GM19023 (cell line): ENCODE measurements around the gene SF3B2.
"Not testable (repeated sequence)": the region's sequence is repeated elsewhere in the genome, so short reads cannot be mapped to it uniquely, and the experiment has no call there.

Experiments
- ATAC-seq: cut with Tn5 transposase; IDR thresholded peaks from one replicate; pipeline ENCODE4 v1.9.1; 2021; ENCODE audit warnings: mild to moderate bottlenecking, moderate library complexity; ENCODE audit not compliant: unreplicated experiment

SF3B2 gene

GRCh38 chr11:66072518-66072917 is 20.4 kb downstream of the SF3B2 start:
- ATAC-seq: no peak

- ATAC-seq: no peak
These were observed 21.5 kb downstream of the SF3B2 start for GRCh38 chr11:66073669-66074068.

GRCh38 chr11:66075273-66075672 is 23.1 kb downstream of the SF3B2 start:
- ATAC-seq: no peak

GRCh38 chr11:66076561-66076960 is 24.4 kb downstream of the SF3B2 start:
- no peak for ATAC-seq

- ATAC-seq: no peak
These were observed 25.8 kb downstream of the SF3B2 start for GRCh38 chr11:66077927-66078326.

GRCh38 chr11:66078949-66079348 is 26.8 kb downstream of the SF3B2 start:
- not testable (repeated sequence) for ATAC-seq

GRCh38 chr11:66080055-66080817 is 28.1 kb downstream of the SF3B2 start:
- ATAC-seq: no peak

GRCh38 chr11:66081505-66081904 is 29.3 kb downstream of the SF3B2 start:
- peak; percentile 64 for ATAC-seq

- no peak for ATAC-seq
These were observed 31.0 kb downstream of the SF3B2 start for GRCh38 chr11:66082946-66083698.

- no peak for ATAC-seq
These were observed 31.6 kb downstream of the SF3B2 start for GRCh38 chr11:66083767-66084166.

GRCh38 chr11:66084821-66085475 is 32.8 kb downstream of the SF3B2 start:
- ATAC-seq: no peak

- no peak for ATAC-seq
These were observed 35.2 kb downstream of the SF3B2 start for GRCh38 chr11:66087148-66087908.

- ATAC-seq: no peak
These were observed 36.9 kb downstream of the SF3B2 start for GRCh38 chr11:66089067-66089466.

- no peak for ATAC-seq
These were observed 38.1 kb downstream of the SF3B2 start for GRCh38 chr11:66090288-66090687.

- not testable (repeated sequence) for ATAC-seq
These were observed 40.0 kb downstream of the SF3B2 start for GRCh38 chr11:66092125-66092524.

GRCh38 chr11:66099746-66100145 is 47.6 kb downstream of the SF3B2 start:
- not testable (repeated sequence) for ATAC-seq

- no peak for ATAC-seq
These were observed 48.3 kb downstream of the SF3B2 start for GRCh38 chr11:66100272-66101065.

GRCh38 chr11:66101066-66101464 is 48.9 kb downstream of the SF3B2 start:
- ATAC-seq: no peak

GRCh38 chr11:66104057-66104638 is 52.0 kb downstream of the SF3B2 start:
- ATAC-seq: no peak
